Gastrocnemius medialis (tissue), 4 donors: ENCODE measurements around the gene ANKRD33B. TPM values are rescaled to one million over a fixed set of nuclear protein-coding genes. Genes with fewer than 3 reads are reported as not detected.

ENCODE experiments used
- ATAC-seq, 2 donors: fragments of 150-250 bp; one replicate each; pipeline ENCODE4 v1.9.1; 2016
- DNase-seq, 2 donors: peaks; one replicate each; pipeline ENCODE4 v3.0.0-alpha.2; 2019
- H3K27ac ChIP-seq, 4 donors: fragments of 200-600 bp; sonication (generic); 1 replicate in 1 of 4; 2 replicates in 3 of 4; pipeline ENCODE4 v1.5.1; 2016 to 2018; ENCODE audit warnings: mild to moderate bottlenecking in 2 of 4, moderate library complexity in 1 of 4
- H3K27me3 ChIP-seq, 3 donors: fragments of 200-600 bp; sonication (generic) in 2 of 3; 1 replicate in 1 of 3; 2 replicates in 2 of 3; pipeline versions ENCODE4 v1.5.1 to v1.6.0; 2016 to 2019; ENCODE audit warnings: mild to moderate bottlenecking in 1 of 3, moderate library complexity in 1 of 3
- H3K36me3 ChIP-seq, 2 donors: fragments of 200-600 bp; sonication (generic) in 1 of 2; one replicate each; pipeline ENCODE4 v1.5.1; 2017 to 2018
- H3K4me1 ChIP-seq, 2 donors: fragments of 200-600 bp; sonication (generic) in 1 of 2; one replicate each; pipeline ENCODE4 v1.5.1; 2016 to 2017; ENCODE audit warnings: mild to moderate bottlenecking in 2 of 2
- H3K4me3 ChIP-seq, 4 donors: fragments of 200-600 bp; sonication (generic) in 3 of 4; 1 replicate in 1 of 4; 2 replicates in 3 of 4; pipeline ENCODE4 v1.5.1; 2016 to 2019; ENCODE audit warnings: mild to moderate bottlenecking in 2 of 4
- H3K9me3 ChIP-seq, 3 donors: fragments of 200-600 bp; sonication (generic) in 2 of 3; 1 replicate in 1 of 3; 2 replicates in 2 of 3; pipeline ENCODE4 v1.5.1; 2016 to 2019
- POLR2A ChIP-seq, 2 donors: fragments of 450-650 bp; IDR thresholded peaks; one replicate each; pipeline ENCODE4 v1.6.1; 2017; ENCODE audit warnings: antibody characterized with exemption in 2 of 2, mild to moderate bottlenecking in 2 of 2, moderate library complexity in 2 of 2
- in situ Hi-C, 4 donors: fragments of 200-750 bp; cut with MboI; loops; one replicate each; pipeline versions ENCODE4 v1.15.0 to v1.8.0; 2017; ENCODE audit warnings: low sequenced_read_pairs in 4 of 4
- intact Hi-C: fragments of 100-400 bp; cut with DNase I; formaldehyde crosslinking; loops from one replicate; pipeline ENCODE4 v1.15.1; 2023; ENCODE audit warnings: low total_unique reads
- total RNA-seq, 4 donors: library from RNA; depleted of rRNA; stranded (reverse); fragments of >200 nt; gene quantifications; one replicate each; pipeline versions ENCODE4 v1.1.0 to v1.2.3, GENCODE V29; 2016
- TF ChIP-seq, protein P1 (sequence below), 5 experiments: fragments of 450-650 bp in 3 of 5; fragments of 200-600 bp in 2 of 5; sonication (generic) in 2 of 5; IDR thresholded peaks in 4 of 5; conservative IDR thresholded peaks in 1 of 5; 1 replicate in 4 of 5; 2 replicates in 1 of 5; pipeline ENCODE4 v1.5.1; 2016 to 2019; ENCODE audit warnings: antibody characterized with exemption in 5 of 5, mild to moderate bottlenecking in 3 of 5, moderate library complexity in 3 of 5

The ANKRD33B gene
- total RNA-seq, 4 donors from 2014 or later: 2.2 to 38.9 (median 15.1) TPM

DNA sequence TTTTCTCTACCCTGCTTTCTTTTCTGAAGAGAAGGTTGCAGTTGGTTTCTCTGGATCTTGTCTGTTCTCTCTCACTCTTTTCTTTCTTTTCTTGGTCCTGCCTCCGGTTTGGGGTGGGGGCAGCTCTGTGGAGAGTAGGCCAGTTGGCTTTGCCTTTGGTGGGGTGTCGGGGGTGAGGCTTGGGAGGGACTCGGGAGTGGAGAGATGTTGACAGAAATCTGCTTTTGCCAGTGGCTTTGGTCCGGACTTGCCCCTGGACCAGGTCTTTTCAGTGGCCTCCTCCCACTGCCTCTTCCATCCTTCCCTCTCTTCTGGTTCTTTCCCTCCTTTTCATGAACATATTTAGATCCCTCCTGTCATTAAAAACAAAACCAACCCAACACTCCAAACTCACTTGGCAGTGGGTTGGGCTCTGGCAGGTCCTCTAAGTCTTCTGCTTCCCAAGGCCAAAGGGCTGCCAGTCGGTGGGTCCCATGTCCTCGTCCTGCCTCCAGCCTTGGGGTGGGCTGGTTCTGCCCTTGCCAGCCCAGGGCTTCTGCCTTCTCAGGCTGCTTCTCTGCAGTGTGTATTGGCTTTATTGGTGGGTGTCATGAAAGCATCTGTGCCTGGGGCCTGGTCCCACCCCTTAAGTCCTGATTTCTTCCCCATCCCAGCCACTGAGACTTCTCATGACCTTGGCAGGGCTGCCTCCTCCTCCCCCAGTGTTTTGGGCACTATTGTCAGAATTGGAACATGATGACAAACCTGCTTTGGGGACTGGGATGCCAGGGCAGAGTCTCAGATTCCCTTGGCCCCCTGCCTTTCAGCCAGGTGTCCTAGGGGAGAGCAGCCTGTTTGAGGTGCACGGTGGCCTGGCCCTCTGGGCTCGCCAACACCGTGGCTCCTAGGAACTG lies 16.9 kb downstream of the ANKRD33B start:
- TF ChIP-seq, protein P1, sequence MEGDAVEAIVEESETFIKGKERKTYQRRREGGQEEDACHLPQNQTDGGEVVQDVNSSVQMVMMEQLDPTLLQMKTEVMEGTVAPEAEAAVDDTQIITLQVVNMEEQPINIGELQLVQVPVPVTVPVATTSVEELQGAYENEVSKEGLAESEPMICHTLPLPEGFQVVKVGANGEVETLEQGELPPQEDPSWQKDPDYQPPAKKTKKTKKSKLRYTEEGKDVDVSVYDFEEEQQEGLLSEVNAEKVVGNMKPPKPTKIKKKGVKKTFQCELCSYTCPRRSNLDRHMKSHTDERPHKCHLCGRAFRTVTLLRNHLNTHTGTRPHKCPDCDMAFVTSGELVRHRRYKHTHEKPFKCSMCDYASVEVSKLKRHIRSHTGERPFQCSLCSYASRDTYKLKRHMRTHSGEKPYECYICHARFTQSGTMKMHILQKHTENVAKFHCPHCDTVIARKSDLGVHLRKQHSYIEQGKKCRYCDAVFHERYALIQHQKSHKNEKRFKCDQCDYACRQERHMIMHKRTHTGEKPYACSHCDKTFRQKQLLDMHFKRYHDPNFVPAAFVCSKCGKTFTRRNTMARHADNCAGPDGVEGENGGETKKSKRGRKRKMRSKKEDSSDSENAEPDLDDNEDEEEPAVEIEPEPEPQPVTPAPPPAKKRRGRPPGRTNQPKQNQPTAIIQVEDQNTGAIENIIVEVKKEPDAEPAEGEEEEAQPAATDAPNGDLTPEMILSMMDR (IDR thresholded peaks at IDR 0.05 in 4 of 5, conservative IDR thresholded peaks at IDR 0.05 in 1 of 5): no peak
- TF ChIP-seq POLR2A (IDR thresholded peaks at IDR 0.05): no peak
- no peaks in the 10 kb centered on the region for H3K9me3 ChIP-seq
- H3K4me1 ChIP-seq: peaks cover 47 to 51% of the 10 kb centered on the region in 2 donors
- no peak for DNase-seq
- peak overlapping the region in 2 of 4 donors; percentile 54 to 56 for H3K27ac ChIP-seq
- ATAC-seq: no peak
- H3K27me3 ChIP-seq: no peaks in the 10 kb centered on the region
- intact Hi-C loops (no loop called here), in situ Hi-C loops (no loop called here)
- no peaks in the 10 kb centered on the region for H3K36me3 ChIP-seq
- H3K4me3 ChIP-seq: no peak overlapping the region

GRCh38 chr5:10581424-10581748 lies 17.5 kb downstream of the ANKRD33B start:
- ATAC-seq: no peak
- Histone ChIP-seq H3K4me3 (no peak overlapping the region), H3K27me3 (no peaks in the 10 kb centered on the region), H3K9me3 (no peaks in the 10 kb centered on the region), H3K36me3 (no peaks in the 10 kb centered on the region), H3K4me1 (peaks cover 41 to 45% of the 10 kb centered on the region in 2 donors), H3K27ac (peak overlapping the region in 3 of 4 donors; percentile 27 to 56 (median 54))
- in situ Hi-C loops: no loop called here
- intact Hi-C loops: no loop called here
- DNase-seq: no peak
- TF ChIP-seq POLR2A (IDR thresholded peaks at IDR 0.05): no peak
- TF ChIP-seq, protein P1 (IDR thresholded peaks at IDR 0.05 in 4 of 5, conservative IDR thresholded peaks at IDR 0.05 in 1 of 5): no peak

- ATAC-seq: peak; percentile 24 to 32
- TF ChIP-seq, protein P1 (IDR thresholded peaks at IDR 0.05 in 4 of 5, conservative IDR thresholded peaks at IDR 0.05 in 1 of 5): no peak
- no peak for TF ChIP-seq POLR2A (IDR thresholded peaks at IDR 0.05)
- DNase-seq: no peak
- no peaks in the 10 kb centered on the region for H3K27me3 ChIP-seq
- intact Hi-C loops (no loop called here), in situ Hi-C loops (no loop called here)
- H3K9me3 ChIP-seq: no peaks in the 10 kb centered on the region
- peaks cover 36 to 39% of the 10 kb centered on the region in 2 donors for H3K4me1 ChIP-seq
- peak overlapping the region in 3 of 4 donors; percentile 27 to 56 (median 54) for H3K27ac ChIP-seq
- H3K36me3 ChIP-seq: no peaks in the 10 kb centered on the region
- H3K4me3 ChIP-seq: no peak overlapping the region
Measured at GRCh38 chr5:10581867-10582511, 18.1 kb downstream of the ANKRD33B start.

GRCh38 chr5:10582512-10582897 lies 18.6 kb downstream of the ANKRD33B start:
- TF ChIP-seq, protein P1 (IDR thresholded peaks at IDR 0.05 in 4 of 5, conservative IDR thresholded peaks at IDR 0.05 in 1 of 5): no peak
- no peak for TF ChIP-seq POLR2A (IDR thresholded peaks at IDR 0.05)
- Histone ChIP-seq H3K27ac (peak overlapping the region in 3 of 4 donors; percentile 27 to 56 (median 54)), H3K9me3 (no peaks in the 10 kb centered on the region), H3K4me3 (no peak overlapping the region), H3K36me3 (no peaks in the 10 kb centered on the region), H3K27me3 (no peaks in the 10 kb centered on the region), H3K4me1 (peaks cover 30 to 33% of the 10 kb centered on the region in 2 donors)
- no peak for DNase-seq
- no peak for ATAC-seq
- in situ Hi-C loops (no loop called here), intact Hi-C loops (no loop called here)
